ENCODE results near the gene FTHL17. TPM values are rescaled to one million over a fixed set of nuclear protein-coding genes. Genes with fewer than 3 reads are reported as not detected.

FTHL17 gene
- total RNA-seq, 6 experiments from 2014 or later = not detected

- Mint-ChIP-seq H3K36me3 (ENCODE audit: low read depth) (no peaks in the 10 kb centered on the region), H3K4me1 (ENCODE audit: low read depth) (no peaks in the 10 kb centered on the region), H3K9me3 (no peaks in the 10 kb centered on the region), H3K4me3 (no peak overlapping the region), H3K27ac (no peak overlapping the region), H3K27me3 (ENCODE audit: insufficient read depth) (no peaks in the 10 kb centered on the region; the same call in 1 of the 2 replicates)
- DNase-seq = no peak
- TF ChIP-seq CTCF (IDR thresholded peaks at IDR 0.05) = no peak
These were observed 20.6 kb upstream of the FTHL17 start for GRCh38 chrX:31092476-31092875.

- no peak for TF ChIP-seq CTCF (IDR thresholded peaks at IDR 0.05)
- Mint-ChIP-seq H3K4me1 (ENCODE audit: low read depth) (no peaks in the 10 kb centered on the region), H3K27ac (no peak overlapping the region), H3K27me3 (ENCODE audit: insufficient read depth) (no peaks in the 10 kb centered on the region; the same call in 1 of the 2 replicates), H3K36me3 (ENCODE audit: low read depth) (no peaks in the 10 kb centered on the region), H3K9me3 (no peaks in the 10 kb centered on the region), H3K4me3 (no peak overlapping the region)
- no peak for DNase-seq
These were observed 20.0 kb upstream of the FTHL17 start for GRCh38 chrX:31091819-31092218.

GRCh38 chrX:31074522-31074921, 2.7 kb upstream of the FTHL17 start:
- no peak for TF ChIP-seq CTCF (IDR thresholded peaks at IDR 0.05)
- Mint-ChIP-seq H3K9me3 (no peaks in the 10 kb centered on the region; the same call in 1 of the 2 replicates), H3K27me3 (ENCODE audit: insufficient read depth) (no peaks in the 10 kb centered on the region; the same call in none of the 2 replicates), H3K27ac (no peak overlapping the region), H3K4me3 (no peak overlapping the region), H3K36me3 (ENCODE audit: low read depth) (no peaks in the 10 kb centered on the region), H3K4me1 (ENCODE audit: low read depth) (no peaks in the 10 kb centered on the region)
- DNase-seq = no peak

- no peaks in the 10 kb centered on the region; the same call in 1 of the 2 replicates for H3K9me3 Mint-ChIP-seq
- H3K27ac Mint-ChIP-seq = no peak overlapping the region
- no peak for TF ChIP-seq CTCF (IDR thresholded peaks at IDR 0.05)
- H3K27me3 Mint-ChIP-seq (ENCODE audit: insufficient read depth) = peaks cover 2% of the 10 kb centered on the region
- H3K36me3 Mint-ChIP-seq (ENCODE audit: low read depth) = no peaks in the 10 kb centered on the region
- no peaks in the 10 kb centered on the region for H3K4me1 Mint-ChIP-seq (ENCODE audit: low read depth)
- no peak overlapping the region for H3K4me3 Mint-ChIP-seq
- DNase-seq = no peak
These were observed 579 bp downstream of the FTHL17 start for GRCh38 chrX:31071262-31071661.

GRCh38 chrX:31070057-31070468, 1.8 kb downstream of the FTHL17 start:
- Mint-ChIP-seq H3K9me3 (no peaks in the 10 kb centered on the region; the same call in 1 of the 2 replicates), H3K4me1 (ENCODE audit: low read depth) (no peaks in the 10 kb centered on the region), H3K27ac (no peak overlapping the region), H3K4me3 (no peak overlapping the region), H3K27me3 (ENCODE audit: insufficient read depth) (peaks cover 2% of the 10 kb centered on the region), H3K36me3 (ENCODE audit: low read depth) (no peaks in the 10 kb centered on the region)
- DNase-seq = no peak
- no peak for TF ChIP-seq CTCF (IDR thresholded peaks at IDR 0.05)

- DNase-seq = no peak
- no peaks in the 10 kb centered on the region for H3K4me1 Mint-ChIP-seq (ENCODE audit: low read depth)
- H3K4me3 Mint-ChIP-seq = no peak overlapping the region
- H3K27me3 Mint-ChIP-seq (ENCODE audit: insufficient read depth) = no peaks in the 10 kb centered on the region
- H3K27ac Mint-ChIP-seq = no peak overlapping the region
- TF ChIP-seq CTCF (IDR thresholded peaks at IDR 0.05) = no peak
- H3K36me3 Mint-ChIP-seq (ENCODE audit: low read depth) = no peaks in the 10 kb centered on the region
- H3K9me3 Mint-ChIP-seq = no peaks in the 10 kb centered on the region
These were observed 8.7 kb downstream of the FTHL17 start for GRCh38 chrX:31063114-31063513.

All from HFFc6 (cell line).